Liver (tissue), 9 donors: Measurements from ENCODE around the gene LIM2. TPM values are rescaled to one million over a fixed set of nuclear protein-coding genes. Genes with fewer than 3 reads are reported as not detected.

Experiments
- DNase-seq: peaks from one replicate; pipeline ENCODE4 v3.0.0-alpha.2; 2017; ENCODE audit warnings: low spot score
- H3K27ac ChIP-seq, 2 donors: one replicate each; pipeline ENCODE4 v1.7.0; 2013; ENCODE audit warnings: inconsistent platforms in 2 of 2, low read length in 2 of 2, control low read depth in 1 of 2, low read depth in 1 of 2, mild to moderate bottlenecking in 1 of 2
- H3K27me3 ChIP-seq, 4 donors: one replicate each; pipeline versions ENCODE4 v1.6.1 to v1.7.0; 2013; ENCODE audit warnings: low read length in 3 of 4, inconsistent platforms in 1 of 4, mild to moderate bottlenecking in 1 of 4, moderate library complexity in 1 of 4; ENCODE audit not compliant: control insufficient read depth in 4 of 4, insufficient read depth in 4 of 4
- H3K36me3 ChIP-seq, 4 donors: one replicate each; pipeline versions ENCODE4 v1.6.1 to v1.7.0; 2013; ENCODE audit warnings: low read length in 3 of 4, mild to moderate bottlenecking in 3 of 4, low read depth in 1 of 4, moderate library complexity in 1 of 4; ENCODE audit not compliant: control insufficient read depth in 4 of 4, insufficient read depth in 3 of 4
- H3K4me1 ChIP-seq, 4 donors: one replicate each; pipeline versions ENCODE4 v1.6.1 to v1.7.0; 2013; ENCODE audit warnings: low read length in 3 of 4, mild to moderate bottlenecking in 3 of 4, moderate library complexity in 1 of 4; ENCODE audit not compliant: control insufficient read depth in 4 of 4, insufficient read depth in 4 of 4
- H3K4me3 ChIP-seq, 3 donors: one replicate each; pipeline versions ENCODE4 v1.6.1 to v1.7.0; 2013; ENCODE audit warnings: low read length in 3 of 3, control low read depth in 1 of 3, low read depth in 1 of 3, mild to moderate bottlenecking in 1 of 3
- H3K9ac ChIP-seq, 2 donors: one replicate each; pipeline ENCODE4 v1.7.0; 2013; ENCODE audit warnings: low read length in 2 of 2, mild to moderate bottlenecking in 2 of 2, moderate library complexity in 2 of 2, control low read depth in 1 of 2, low read depth in 1 of 2
- H3K9me3 ChIP-seq, 4 donors: one replicate each; pipeline versions ENCODE4 v1.6.1 to v1.7.0; 2013; ENCODE audit warnings: low read length in 3 of 4; ENCODE audit not compliant: control insufficient read depth in 4 of 4
- EGR1 ChIP-seq, 2 donors: IDR thresholded peaks; 2 replicates each; pipeline ENCODE4 v1.6.1; 2016 to 2018; ENCODE audit warnings: antibody characterized with exemption in 2 of 2, low read depth in 2 of 2
- FOXA1 ChIP-seq: IDR thresholded peaks from 2 replicates; pipeline ENCODE4 v1.6.1; 2016; ENCODE audit warnings: antibody characterized with exemption
- FOXA2 ChIP-seq: IDR thresholded peaks from 2 replicates; pipeline ENCODE4 v1.6.1; 2016; ENCODE audit warnings: antibody characterized with exemption
- GABPA ChIP-seq, 2 donors: IDR thresholded peaks in 1 of 2; conservative IDR thresholded peaks in 1 of 2; 2 replicates each; pipeline ENCODE4 v1.6.1; 2016; ENCODE audit warnings: antibody characterized with exemption in 2 of 2, mild to moderate bottlenecking in 1 of 2, moderate library complexity in 1 of 2
- HNF4A ChIP-seq, 2 donors: conservative IDR thresholded peaks; 2 replicates each; pipeline ENCODE4 v1.6.1; 2016; ENCODE audit warnings: antibody characterized with exemption in 2 of 2, mild to moderate bottlenecking in 2 of 2
- HNF4G ChIP-seq: IDR thresholded peaks from 2 replicates; pipeline ENCODE4 v1.6.1; 2016; ENCODE audit warnings: antibody characterized with exemption
- JUND ChIP-seq, 2 donors: IDR thresholded peaks; 2 replicates each; pipeline ENCODE4 v1.6.1; 2016; ENCODE audit warnings: antibody characterized with exemption in 2 of 2
- NR2F2 ChIP-seq: IDR thresholded peaks from 2 replicates; pipeline ENCODE4 v1.6.1; 2016; ENCODE audit warnings: antibody characterized with exemption
- RAD21 ChIP-seq, 2 donors: IDR thresholded peaks; 2 replicates each; pipeline ENCODE4 v1.6.1; 2016; ENCODE audit warnings: antibody characterized with exemption in 2 of 2, mild to moderate bottlenecking in 2 of 2
- RXRA ChIP-seq, 2 donors: IDR thresholded peaks; 2 replicates each; pipeline ENCODE4 v1.6.1; 2017 to 2018; ENCODE audit warnings: antibody characterized with exemption in 2 of 2, mild to moderate bottlenecking in 1 of 2
- SP1 ChIP-seq: IDR thresholded peaks from 2 replicates; pipeline ENCODE4 v1.6.1; 2018; ENCODE audit warnings: antibody characterized with exemption, mild to moderate bottlenecking
- TAF1 ChIP-seq: conservative IDR thresholded peaks from 2 replicates; pipeline ENCODE4 v1.6.1; 2016; ENCODE audit warnings: antibody characterized with exemption, mild to moderate bottlenecking
- YY1 ChIP-seq: IDR thresholded peaks from 2 replicates; pipeline ENCODE4 v1.6.1; 2016; ENCODE audit warnings: antibody characterized with exemption, mild to moderate bottlenecking
- ZBTB33 ChIP-seq: IDR thresholded peaks from 2 replicates; pipeline ENCODE4 v1.6.1; 2016; ENCODE audit warnings: antibody characterized with exemption
- WGBS: extraction: QIAGEN DNeasy Blood & Tissue Kit; methylation state at CpG from one replicate; pipeline ENCODE4 v1.1.7; 2013; 5-methylcytosine and 5-hydroxymethylcytosine counted together
- polyA plus RNA-seq, 2 donors: library from polyadenylated mRNA; stranded (reverse) in 1 of 2; unstranded in 1 of 2; fragments of 200-250 nt in 1 of 2; fragments of >200 nt in 1 of 2; fragmentation: Nextera tagmentation in 1 of 2; extraction: Ambion mirVana in 1 of 2; gene quantifications; one replicate each; pipeline versions ENCODE4 v1.2.1 to v1.2.3, GENCODE V29; 2013 to 2015
- total RNA-seq, 2 donors: library from RNA; depleted of rRNA; stranded (reverse); fragments of >200 nt; gene quantifications; one replicate each; pipeline ENCODE4 v1.2.3, GENCODE V29; 2014
- TF ChIP-seq, protein P1 (sequence below): IDR thresholded peaks from 2 replicates; pipeline ENCODE4 v1.6.1; 2016; ENCODE audit warnings: antibody characterized with exemption, mild to moderate bottlenecking
- TF ChIP-seq, protein P2 (sequence below): fragments of 150-350 bp; IDR thresholded peaks from 2 replicates; pipeline ENCODE4 v1.5.1; 2017; ENCODE audit warnings: improper control_type of control experiment, low read depth, low read length; ENCODE audit not compliant: missing input control
- TF ChIP-seq, protein P3 (sequence below): IDR thresholded peaks from 2 replicates; pipeline ENCODE4 v1.6.1; 2016; ENCODE audit warnings: antibody characterized with exemption
- TF ChIP-seq, protein P4 (sequence below): IDR thresholded peaks from 2 replicates; pipeline ENCODE4 v1.6.1; 2016; ENCODE audit warnings: antibody characterized with exemption
- donor health status: healthy.
- donor health status: healthy.
- donor health status: healthy.
- donor health status: healthy.
- donor health status: healthy.

Gene LIM2
- total and polyA plus RNA-seq, 4 donors = not detected

DNA sequence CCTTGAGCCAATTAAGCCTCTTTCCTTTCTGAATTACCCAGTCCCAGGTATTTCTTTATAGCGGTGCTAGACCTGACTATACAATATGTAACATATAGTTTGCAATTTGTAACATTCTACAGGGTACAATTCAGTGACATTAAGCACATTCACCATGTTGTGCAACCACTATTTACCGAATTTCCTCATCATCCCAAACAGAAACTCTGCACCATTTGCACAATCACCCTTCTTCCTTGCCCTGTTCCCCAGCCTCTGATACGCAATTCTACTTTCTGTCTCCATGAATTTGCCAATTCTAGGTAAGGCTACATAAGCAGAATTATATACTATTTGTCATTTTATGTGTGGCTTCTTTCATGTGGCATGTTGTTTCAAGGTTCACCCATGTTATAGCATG is 43.4 kb upstream of the LIM2 start:
- Histone ChIP-seq H3K9me3 (peaks cover 0 to 7% (median 0%) of the 10 kb centered on the region in 4 donors), H3K4me1 (peaks cover 2 to 10% (median 6%) of the 10 kb centered on the region in 4 donors), H3K27me3 (no peaks in the 10 kb centered on the region), H3K9ac (no peak overlapping the region), H3K36me3 (no peaks in the 10 kb centered on the region), H3K27ac (peak overlapping the region in 1 of 2 donors; percentile 31), H3K4me3 (no peak overlapping the region)
- no peak for DNase-seq
- TF ChIP-seq SP1 = peak; percentile 50
- peak in 1 of 2 donors; percentile 39 for TF ChIP-seq JUND (IDR thresholded peaks at IDR 0.05)
- TF ChIP-seq, protein P1, sequence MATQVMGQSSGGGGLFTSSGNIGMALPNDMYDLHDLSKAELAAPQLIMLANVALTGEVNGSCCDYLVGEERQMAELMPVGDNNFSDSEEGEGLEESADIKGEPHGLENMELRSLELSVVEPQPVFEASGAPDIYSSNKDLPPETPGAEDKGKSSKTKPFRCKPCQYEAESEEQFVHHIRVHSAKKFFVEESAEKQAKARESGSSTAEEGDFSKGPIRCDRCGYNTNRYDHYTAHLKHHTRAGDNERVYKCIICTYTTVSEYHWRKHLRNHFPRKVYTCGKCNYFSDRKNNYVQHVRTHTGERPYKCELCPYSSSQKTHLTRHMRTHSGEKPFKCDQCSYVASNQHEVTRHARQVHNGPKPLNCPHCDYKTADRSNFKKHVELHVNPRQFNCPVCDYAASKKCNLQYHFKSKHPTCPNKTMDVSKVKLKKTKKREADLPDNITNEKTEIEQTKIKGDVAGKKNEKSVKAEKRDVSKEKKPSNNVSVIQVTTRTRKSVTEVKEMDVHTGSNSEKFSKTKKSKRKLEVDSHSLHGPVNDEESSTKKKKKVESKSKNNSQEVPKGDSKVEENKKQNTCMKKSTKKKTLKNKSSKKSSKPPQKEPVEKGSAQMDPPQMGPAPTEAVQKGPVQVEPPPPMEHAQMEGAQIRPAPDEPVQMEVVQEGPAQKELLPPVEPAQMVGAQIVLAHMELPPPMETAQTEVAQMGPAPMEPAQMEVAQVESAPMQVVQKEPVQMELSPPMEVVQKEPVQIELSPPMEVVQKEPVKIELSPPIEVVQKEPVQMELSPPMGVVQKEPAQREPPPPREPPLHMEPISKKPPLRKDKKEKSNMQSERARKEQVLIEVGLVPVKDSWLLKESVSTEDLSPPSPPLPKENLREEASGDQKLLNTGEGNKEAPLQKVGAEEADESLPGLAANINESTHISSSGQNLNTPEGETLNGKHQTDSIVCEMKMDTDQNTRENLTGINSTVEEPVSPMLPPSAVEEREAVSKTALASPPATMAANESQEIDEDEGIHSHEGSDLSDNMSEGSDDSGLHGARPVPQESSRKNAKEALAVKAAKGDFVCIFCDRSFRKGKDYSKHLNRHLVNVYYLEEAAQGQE = peak; percentile 86
- TF ChIP-seq, protein P2, sequence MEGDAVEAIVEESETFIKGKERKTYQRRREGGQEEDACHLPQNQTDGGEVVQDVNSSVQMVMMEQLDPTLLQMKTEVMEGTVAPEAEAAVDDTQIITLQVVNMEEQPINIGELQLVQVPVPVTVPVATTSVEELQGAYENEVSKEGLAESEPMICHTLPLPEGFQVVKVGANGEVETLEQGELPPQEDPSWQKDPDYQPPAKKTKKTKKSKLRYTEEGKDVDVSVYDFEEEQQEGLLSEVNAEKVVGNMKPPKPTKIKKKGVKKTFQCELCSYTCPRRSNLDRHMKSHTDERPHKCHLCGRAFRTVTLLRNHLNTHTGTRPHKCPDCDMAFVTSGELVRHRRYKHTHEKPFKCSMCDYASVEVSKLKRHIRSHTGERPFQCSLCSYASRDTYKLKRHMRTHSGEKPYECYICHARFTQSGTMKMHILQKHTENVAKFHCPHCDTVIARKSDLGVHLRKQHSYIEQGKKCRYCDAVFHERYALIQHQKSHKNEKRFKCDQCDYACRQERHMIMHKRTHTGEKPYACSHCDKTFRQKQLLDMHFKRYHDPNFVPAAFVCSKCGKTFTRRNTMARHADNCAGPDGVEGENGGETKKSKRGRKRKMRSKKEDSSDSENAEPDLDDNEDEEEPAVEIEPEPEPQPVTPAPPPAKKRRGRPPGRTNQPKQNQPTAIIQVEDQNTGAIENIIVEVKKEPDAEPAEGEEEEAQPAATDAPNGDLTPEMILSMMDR = no peak
- TF ChIP-seq HNF4G = peak; percentile 30
- peak; percentile 91 for TF ChIP-seq FOXA2
- TF ChIP-seq ZBTB33 = peak; percentile 68
- peak; percentile 79 to 83 for TF ChIP-seq HNF4A (conservative IDR thresholded peaks at IDR 0.05)
- TF ChIP-seq YY1 = peak; percentile 78
- TF ChIP-seq RAD21 (IDR thresholded peaks at IDR 0.05) = peak; percentile 35 to 40
- peak in 1 of 2 donors; percentile 59 for TF ChIP-seq GABPA (IDR thresholded peaks at IDR 0.05 in 1 of 2, conservative IDR thresholded peaks at IDR 0.05 in 1 of 2)
- no peak for TF ChIP-seq TAF1
- TF ChIP-seq EGR1 (IDR thresholded peaks at IDR 0.05; ENCODE audit: low read depth in 2 of 2) = no peak
- peak; percentile 72 for TF ChIP-seq FOXA1
- TF ChIP-seq, protein P3, sequence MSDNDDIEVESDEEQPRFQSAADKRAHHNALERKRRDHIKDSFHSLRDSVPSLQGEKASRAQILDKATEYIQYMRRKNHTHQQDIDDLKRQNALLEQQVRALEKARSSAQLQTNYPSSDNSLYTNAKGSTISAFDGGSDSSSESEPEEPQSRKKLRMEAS = peak; percentile 65
- peak; percentile 70 to 93 for TF ChIP-seq RXRA (IDR thresholded peaks at IDR 0.05)
- no peak for TF ChIP-seq NR2F2
- TF ChIP-seq, protein P4, sequence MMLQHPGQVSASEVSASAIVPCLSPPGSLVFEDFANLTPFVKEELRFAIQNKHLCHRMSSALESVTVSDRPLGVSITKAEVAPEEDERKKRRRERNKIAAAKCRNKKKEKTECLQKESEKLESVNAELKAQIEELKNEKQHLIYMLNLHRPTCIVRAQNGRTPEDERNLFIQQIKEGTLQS = peak; percentile 84
- 21% methylated on average over 3 of the region's 3 CpGs for WGBS
